ENCODE data around the gene UBD. TPM values are rescaled to one million over a fixed set of nuclear protein-coding genes. Genes with fewer than 3 reads are reported as not detected.

Gene UBD
- polyA plus RNA-seq, 4 donors: 4.6 to 20.0 (median 17.0) TPM; not detected in 1

DNA sequence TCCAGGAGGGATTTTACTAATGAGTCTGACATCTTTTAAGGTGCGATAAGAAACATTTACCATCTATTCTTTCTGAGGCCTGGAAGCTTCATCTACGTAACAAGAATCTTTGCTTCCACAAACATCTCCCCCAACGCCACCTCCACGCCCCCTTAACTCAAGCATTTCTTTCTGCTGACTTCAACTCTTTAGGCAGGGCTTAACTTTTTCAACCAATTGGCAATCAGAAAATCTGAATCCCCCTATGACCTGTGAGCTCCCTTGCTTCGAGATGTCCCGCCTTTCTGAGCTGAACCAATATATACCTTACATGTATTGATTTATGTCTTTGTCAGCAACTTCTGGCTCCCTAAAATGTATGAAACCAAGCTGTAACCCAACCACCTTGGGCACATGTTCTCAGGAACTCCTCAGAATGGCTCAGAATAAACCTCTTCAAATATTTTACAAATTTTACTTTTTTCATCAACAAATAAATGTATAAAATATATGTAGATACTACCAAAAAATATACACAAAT lies 36.9 kb upstream of the UBD start:
- FAIRE-seq (no peak), DNase-seq (no peak)
- 81 to 85% (median 84%) methylated on average over 6 of the region's 6 CpGs for WGBS, 3 donors
- H3K27me3 ChIP-seq (ENCODE audit: control insufficient read depth in 3 of 3, insufficient read depth in 3 of 3, low read length in 3 of 3): peaks cover 0 to 6% (median 4%) of the 10 kb centered on the region in 3 donors
- H3K36me3 ChIP-seq (ENCODE audit: control insufficient read depth in 3 of 3, insufficient read depth in 2 of 3, low read depth in 1 of 3, low read length in 3 of 3): no peaks in the 10 kb centered on the region
- no peaks in the 10 kb centered on the region for H3K4me1 ChIP-seq (ENCODE audit: control insufficient read depth in 3 of 3, insufficient read depth in 2 of 3, low read depth in 1 of 3, low read length in 2 of 3)
- H3K27ac ChIP-seq (ENCODE audit: low read depth in 1 of 3, low read length in 2 of 3): no peak overlapping the region
- no peaks in the 10 kb centered on the region for H3K9me3 ChIP-seq (ENCODE audit: control insufficient read depth in 2 of 2, insufficient read depth in 1 of 2, low read depth in 1 of 2, low read length in 1 of 2)
- no peak overlapping the region for H3K4me3 ChIP-seq (ENCODE audit: low read depth in 1 of 3, low read length in 3 of 3)

- peaks cover 0 to 6% (median 4%) of the 10 kb centered on the region in 3 donors for H3K27me3 ChIP-seq (ENCODE audit: control insufficient read depth in 3 of 3, insufficient read depth in 3 of 3, low read length in 3 of 3)
- no peak overlapping the region for H3K4me3 ChIP-seq (ENCODE audit: low read depth in 1 of 3, low read length in 3 of 3)
- DNase-seq (no peak), FAIRE-seq (no peak)
- WGBS, 3 donors: 21 to 32% (median 24%) methylated on average over 4 of the region's 4 CpGs
- H3K36me3 ChIP-seq (ENCODE audit: control insufficient read depth in 3 of 3, insufficient read depth in 2 of 3, low read depth in 1 of 3, low read length in 3 of 3): no peaks in the 10 kb centered on the region
- no peaks in the 10 kb centered on the region for H3K4me1 ChIP-seq (ENCODE audit: control insufficient read depth in 3 of 3, insufficient read depth in 2 of 3, low read depth in 1 of 3, low read length in 2 of 3)
- no peaks in the 10 kb centered on the region for H3K9me3 ChIP-seq (ENCODE audit: control insufficient read depth in 2 of 2, insufficient read depth in 1 of 2, low read depth in 1 of 2, low read length in 1 of 2)
- no peak overlapping the region for H3K27ac ChIP-seq (ENCODE audit: low read depth in 1 of 3, low read length in 2 of 3)
These were observed 33.8 kb upstream of the UBD start for GRCh38 chr6:29593199-29593855.

- H3K27ac ChIP-seq (ENCODE audit: low read depth in 1 of 3, low read length in 2 of 3): no peak overlapping the region
- peaks cover 0 to 6% (median 4%) of the 10 kb centered on the region in 3 donors for H3K27me3 ChIP-seq (ENCODE audit: control insufficient read depth in 3 of 3, insufficient read depth in 3 of 3, low read length in 3 of 3)
- no peaks in the 10 kb centered on the region for H3K36me3 ChIP-seq (ENCODE audit: control insufficient read depth in 3 of 3, insufficient read depth in 2 of 3, low read depth in 1 of 3, low read length in 3 of 3)
- WGBS, 3 donors: 55 to 71% (median 69%) methylated on average over 2 of the region's 2 CpGs
- FAIRE-seq (no peak), DNase-seq (no peak)
- H3K4me3 ChIP-seq (ENCODE audit: low read depth in 1 of 3, low read length in 3 of 3): no peak overlapping the region
- H3K9me3 ChIP-seq (ENCODE audit: control insufficient read depth in 2 of 2, insufficient read depth in 1 of 2, low read depth in 1 of 2, low read length in 1 of 2): no peaks in the 10 kb centered on the region
- no peaks in the 10 kb centered on the region for H3K4me1 ChIP-seq (ENCODE audit: control insufficient read depth in 3 of 3, insufficient read depth in 2 of 3, low read depth in 1 of 3, low read length in 2 of 3)
These were observed 32.1 kb upstream of the UBD start for GRCh38 chr6:29591677-29592076.

- FAIRE-seq: no peak
- Histone ChIP-seq H3K9me3 (ENCODE audit: control insufficient read depth in 2 of 2, insufficient read depth in 1 of 2, low read depth in 1 of 2, low read length in 1 of 2) (no peaks in the 10 kb centered on the region), H3K27me3 (ENCODE audit: control insufficient read depth in 3 of 3, insufficient read depth in 3 of 3, low read length in 3 of 3) (peaks cover 0 to 6% (median 4%) of the 10 kb centered on the region in 3 donors), H3K27ac (ENCODE audit: low read depth in 1 of 3, low read length in 2 of 3) (no peak overlapping the region), H3K4me3 (ENCODE audit: low read depth in 1 of 3, low read length in 3 of 3) (no peak overlapping the region), H3K36me3 (ENCODE audit: control insufficient read depth in 3 of 3, insufficient read depth in 2 of 3, low read depth in 1 of 3, low read length in 3 of 3) (no peaks in the 10 kb centered on the region), H3K4me1 (ENCODE audit: control insufficient read depth in 3 of 3, insufficient read depth in 2 of 3, low read depth in 1 of 3, low read length in 2 of 3) (no peaks in the 10 kb centered on the region)
- no peak for DNase-seq
- 78 to 89% (median 79%) methylated on average over 4 of the region's 4 CpGs for WGBS, 3 donors
These were observed 30.8 kb upstream of the UBD start for GRCh38 chr6:29590218-29590808.

- Histone ChIP-seq H3K36me3 (ENCODE audit: control insufficient read depth in 3 of 3, insufficient read depth in 2 of 3, low read depth in 1 of 3, low read length in 3 of 3) (no peaks in the 10 kb centered on the region), H3K4me3 (ENCODE audit: low read depth in 1 of 3, low read length in 3 of 3) (no peak overlapping the region), H3K27ac (ENCODE audit: low read depth in 1 of 3, low read length in 2 of 3) (no peak overlapping the region), H3K9me3 (ENCODE audit: control insufficient read depth in 2 of 2, insufficient read depth in 1 of 2, low read depth in 1 of 2, low read length in 1 of 2) (no peaks in the 10 kb centered on the region), H3K4me1 (ENCODE audit: control insufficient read depth in 3 of 3, insufficient read depth in 2 of 3, low read depth in 1 of 3, low read length in 2 of 3) (no peaks in the 10 kb centered on the region), H3K27me3 (ENCODE audit: control insufficient read depth in 3 of 3, insufficient read depth in 3 of 3, low read length in 3 of 3) (peaks cover 0 to 6% (median 4%) of the 10 kb centered on the region in 3 donors)
- no peak for FAIRE-seq
- WGBS, 3 donors: 2 to 5% (median 4%) methylated on average over 3 of the region's 3 CpGs
- peak; percentile 57 to 61 for DNase-seq
These were observed 30.0 kb upstream of the UBD start for GRCh38 chr6:29589423-29590048.

GRCh38 chr6:29584821-29585220 lies 25.3 kb upstream of the UBD start, which contains the start of gene OR2H2:
Gene OR2H2 (plus strand): TSS chr6:29585121. CDS start chr6:29587945, 2,824 bp downstream.
- no peak for FAIRE-seq

DNA sequence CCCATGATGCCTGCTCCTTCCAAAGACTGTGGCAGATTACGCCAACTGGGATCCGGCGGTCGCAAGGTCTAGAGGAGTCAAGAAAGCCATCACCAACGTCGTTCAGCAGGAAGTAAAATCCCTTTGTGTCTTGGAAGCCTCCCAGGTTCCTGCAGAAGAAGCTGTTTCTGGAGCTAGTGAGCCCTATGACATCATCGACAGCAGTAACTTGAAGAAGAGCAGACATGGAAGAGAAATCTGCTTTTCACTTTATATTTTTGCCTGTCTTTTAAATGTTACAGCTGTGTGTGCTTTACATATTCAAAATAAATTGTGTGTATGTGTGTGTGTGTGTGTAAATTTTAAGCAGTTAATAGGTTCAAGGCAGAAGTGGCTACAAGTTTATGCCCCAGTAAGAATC lies 18.0 kb upstream of the UBD start:
- FAIRE-seq: no peak
- no peak overlapping the region for H3K27ac ChIP-seq (ENCODE audit: low read depth in 1 of 3, low read length in 2 of 3)
- no peak overlapping the region for H3K4me3 ChIP-seq (ENCODE audit: low read depth in 1 of 3, low read length in 3 of 3)
- no peaks in the 10 kb centered on the region for H3K9me3 ChIP-seq (ENCODE audit: control insufficient read depth in 2 of 2, insufficient read depth in 1 of 2, low read depth in 1 of 2, low read length in 1 of 2)
- WGBS, 3 donors: 64 to 80% (median 68%) methylated on average over 7 of the region's 7 CpGs
- no peak for DNase-seq
- no peaks in the 10 kb centered on the region for H3K4me1 ChIP-seq (ENCODE audit: control insufficient read depth in 3 of 3, insufficient read depth in 2 of 3, low read depth in 1 of 3, low read length in 2 of 3)
- H3K36me3 ChIP-seq (ENCODE audit: control insufficient read depth in 3 of 3, insufficient read depth in 2 of 3, low read depth in 1 of 3, low read length in 3 of 3): no peaks in the 10 kb centered on the region
- H3K27me3 ChIP-seq (ENCODE audit: control insufficient read depth in 3 of 3, insufficient read depth in 3 of 3, low read length in 3 of 3): peaks cover 0 to 5% (median 0%) of the 10 kb centered on the region in 3 donors

More at GRCh38 chr6:29584821-29585220, 25.3 kb upstream of the UBD start, which contains the start of gene OR2H2:
- Histone ChIP-seq H3K36me3 (ENCODE audit: control insufficient read depth in 3 of 3, insufficient read depth in 2 of 3, low read depth in 1 of 3, low read length in 3 of 3) (no peaks in the 10 kb centered on the region), H3K27me3 (ENCODE audit: control insufficient read depth in 3 of 3, insufficient read depth in 3 of 3, low read length in 3 of 3) (no peaks in the 10 kb centered on the region), H3K27ac (ENCODE audit: low read depth in 1 of 3, low read length in 2 of 3) (no peak within 1 kb of the TSS), H3K4me3 (ENCODE audit: low read depth in 1 of 3, low read length in 3 of 3) (no peak within 1 kb of the TSS), H3K9me3 (ENCODE audit: control insufficient read depth in 2 of 2, insufficient read depth in 1 of 2, low read depth in 1 of 2, low read length in 1 of 2) (no peaks in the 10 kb centered on the region), H3K4me1 (ENCODE audit: control insufficient read depth in 3 of 3, insufficient read depth in 2 of 3, low read depth in 1 of 3, low read length in 2 of 3) (no peaks in the 10 kb centered on the region)
- no peak for DNase-seq

- no peak overlapping the region for H3K27ac ChIP-seq (ENCODE audit: low read depth in 1 of 3, low read length in 2 of 3)
- no peak overlapping the region for H3K4me3 ChIP-seq (ENCODE audit: low read depth in 1 of 3, low read length in 3 of 3)
- no peaks in the 10 kb centered on the region for H3K36me3 ChIP-seq (ENCODE audit: control insufficient read depth in 3 of 3, insufficient read depth in 2 of 3, low read depth in 1 of 3, low read length in 3 of 3)
- H3K27me3 ChIP-seq (ENCODE audit: control insufficient read depth in 3 of 3, insufficient read depth in 3 of 3, low read length in 3 of 3): peaks cover 0 to 5% (median 0%) of the 10 kb centered on the region in 3 donors
- no peaks in the 10 kb centered on the region for H3K9me3 ChIP-seq (ENCODE audit: control insufficient read depth in 2 of 2, insufficient read depth in 1 of 2, low read depth in 1 of 2, low read length in 1 of 2)
- H3K4me1 ChIP-seq (ENCODE audit: control insufficient read depth in 3 of 3, insufficient read depth in 2 of 3, low read depth in 1 of 3, low read length in 2 of 3): no peaks in the 10 kb centered on the region
- no peak for DNase-seq
- FAIRE-seq: no peak
These were observed 16.5 kb upstream of the UBD start for GRCh38 chr6:29576056-29576455.
